Measurements from ENCODE around the gene VTCN1. TPM values are rescaled to one million over a fixed set of nuclear protein-coding genes. Genes with fewer than 3 reads are reported as not detected.

The VTCN1 gene
- total RNA-seq, result not detected in 2 replicates

GRCh38 chr1:117210831-117211261 is at the start of gene VTCN1:
VTCN1 (minus strand) TSS chr1:117210927; CDS start chr1:117210855, 72 bp downstream.

DNA sequence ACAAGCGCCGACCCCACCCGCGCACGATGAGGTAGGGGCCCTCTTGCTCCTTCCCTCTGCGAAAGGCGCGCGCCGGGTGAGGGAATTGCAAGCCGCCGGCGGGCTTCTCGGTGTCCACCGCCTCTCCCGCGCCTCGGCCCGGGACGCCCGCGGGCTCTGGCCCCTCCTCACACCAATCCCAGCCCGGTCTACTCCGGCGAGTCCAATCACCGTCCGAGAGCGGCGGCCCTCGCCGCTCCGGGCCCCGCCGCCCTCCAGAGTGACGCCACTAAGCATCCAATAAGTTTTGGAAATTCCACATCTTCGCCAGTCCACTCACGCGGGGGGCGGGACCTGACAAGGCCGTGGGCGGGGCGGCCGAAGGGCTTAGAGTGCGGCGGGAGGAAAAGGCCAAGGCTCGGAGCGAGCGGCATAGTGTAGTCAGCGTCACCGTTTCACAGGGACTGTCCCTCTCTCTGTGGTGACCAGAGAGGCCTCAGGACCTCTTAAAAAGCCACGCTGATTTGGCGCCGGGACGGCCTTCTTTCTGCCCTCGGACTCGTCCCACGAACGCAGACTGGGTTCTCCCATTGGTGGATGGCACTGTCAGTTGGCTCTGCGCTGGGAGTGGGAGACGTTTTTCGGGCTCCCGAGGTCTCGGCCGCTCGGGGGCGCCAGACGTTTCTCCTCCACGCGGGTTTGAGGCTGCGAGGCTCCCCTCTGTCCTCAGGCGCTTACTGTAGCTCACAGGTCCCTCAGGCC is 89.0 kb downstream of the VTCN1 start, which contains the start of gene TRIM45:
TSS of gene TRIM45 (minus strand) at position 161 of the 741 bp plus-strand sequence. CDS start 548 bp downstream, outside the sequence.

Other genes with a start within 250 kb of the VTCN1 start
- 0.60 and 0.63 TPM in 2 replicates for gene CD101, start 209.2 kb downstream of the VTCN1 start, total RNA-seq
- gene TTF2, start 150.6 kb downstream of the VTCN1 start, total RNA-seq, result 5.2 TPM in 2 replicates
- gene TRIM45, start 89.2 kb downstream of the VTCN1 start, total RNA-seq, result 3.8 and 5.1 TPM in 2 replicates
- gene MAN1A2, start 156.5 kb upstream of the VTCN1 start, total RNA-seq, result 40.7 and 50.1 TPM in 2 replicates

Data from bronchial smooth muscle cell (primary cell).